ENCODE data around the gene NAA20.
A peak's percentile ranks its signal among the peaks of the same experiment; 100 is the strongest.
"Not testable (repeated sequence)": the region's sequence is repeated elsewhere in the genome, so short reads cannot be mapped to it uniquely, and the experiment has no call there.

NAA20 gene

GRCh38 chr20:19991854-19992253 lies 25.3 kb upstream of the NAA20 start:
- no peak for DNase-seq

- peak; percentile 91 for DNase-seq
These were observed 23.9 kb upstream of the NAA20 start for GRCh38 chr20:19992996-19993908.

GRCh38 chr20:19993958-19994669 lies 23.0 kb upstream of the NAA20 start:
- no peak for DNase-seq

- DNase-seq, result peak; percentile 53
These were observed 21.8 kb upstream of the NAA20 start for GRCh38 chr20:19995220-19995863.

- no peak for DNase-seq
These were observed 20.9 kb upstream of the NAA20 start for GRCh38 chr20:19996222-19996621.

DNA sequence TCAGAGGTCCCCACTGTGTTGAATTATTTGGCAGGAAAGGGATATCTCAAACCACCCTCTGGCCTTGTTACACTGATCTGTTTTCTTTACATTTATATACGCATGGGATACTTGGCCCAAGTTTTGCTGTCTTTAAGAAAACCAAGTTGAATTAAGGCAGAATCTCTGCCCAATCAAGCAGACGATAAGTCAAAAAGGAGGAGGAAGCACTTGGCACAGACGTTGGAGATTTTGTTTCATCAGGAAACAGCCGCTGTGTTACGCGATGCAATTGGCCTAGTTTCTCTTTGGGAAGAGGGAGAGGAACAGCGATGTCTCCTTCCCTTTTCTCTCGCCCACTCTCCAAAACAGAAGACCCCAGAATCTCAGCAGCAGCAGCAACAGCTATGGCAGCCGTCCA lies 20.2 kb upstream of the NAA20 start:
- DNase-seq, result no peak

GRCh38 chr20:19998990-19999705 lies 18.0 kb upstream of the NAA20 start:
- no peak for DNase-seq

GRCh38 chr20:20000211-20000968 lies 16.8 kb upstream of the NAA20 start:
- no peak for DNase-seq

GRCh38 chr20:20002101-20002998 lies 14.8 kb upstream of the NAA20 start:
- no peak for DNase-seq

GRCh38 chr20:20003031-20003954 lies 13.9 kb upstream of the NAA20 start:
- no peak for DNase-seq

GRCh38 chr20:20003955-20004322 lies 13.2 kb upstream of the NAA20 start:
- DNase-seq, result not testable (repeated sequence)

- no peak for DNase-seq
These were observed 11.8 kb upstream of the NAA20 start for GRCh38 chr20:20005342-20005741.

DNA sequence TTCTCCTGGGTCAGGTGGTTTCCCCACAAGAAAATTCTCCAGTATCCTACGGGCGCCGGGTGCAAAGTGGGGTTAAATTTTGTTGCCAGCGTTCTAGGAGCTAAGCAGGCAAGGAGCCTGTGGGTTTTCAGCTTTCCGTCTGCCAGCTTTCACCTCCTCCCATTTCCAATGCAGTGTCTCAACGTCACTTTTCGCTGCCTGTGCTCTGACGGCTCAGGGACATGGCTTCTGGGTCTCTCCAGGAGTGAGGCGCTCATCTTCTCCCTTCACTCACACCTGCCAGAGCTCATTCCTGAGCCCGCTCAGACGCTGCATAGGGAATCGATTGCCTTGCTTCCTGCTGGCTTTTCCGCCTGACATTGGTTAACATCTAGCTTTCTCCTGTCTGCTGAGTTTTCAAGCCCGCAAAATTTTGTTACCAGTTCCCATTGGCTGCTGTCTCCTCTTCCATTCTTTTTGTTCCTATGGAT lies 7.3 kb upstream of the NAA20 start:
- DNase-seq, result no peak

DNA sequence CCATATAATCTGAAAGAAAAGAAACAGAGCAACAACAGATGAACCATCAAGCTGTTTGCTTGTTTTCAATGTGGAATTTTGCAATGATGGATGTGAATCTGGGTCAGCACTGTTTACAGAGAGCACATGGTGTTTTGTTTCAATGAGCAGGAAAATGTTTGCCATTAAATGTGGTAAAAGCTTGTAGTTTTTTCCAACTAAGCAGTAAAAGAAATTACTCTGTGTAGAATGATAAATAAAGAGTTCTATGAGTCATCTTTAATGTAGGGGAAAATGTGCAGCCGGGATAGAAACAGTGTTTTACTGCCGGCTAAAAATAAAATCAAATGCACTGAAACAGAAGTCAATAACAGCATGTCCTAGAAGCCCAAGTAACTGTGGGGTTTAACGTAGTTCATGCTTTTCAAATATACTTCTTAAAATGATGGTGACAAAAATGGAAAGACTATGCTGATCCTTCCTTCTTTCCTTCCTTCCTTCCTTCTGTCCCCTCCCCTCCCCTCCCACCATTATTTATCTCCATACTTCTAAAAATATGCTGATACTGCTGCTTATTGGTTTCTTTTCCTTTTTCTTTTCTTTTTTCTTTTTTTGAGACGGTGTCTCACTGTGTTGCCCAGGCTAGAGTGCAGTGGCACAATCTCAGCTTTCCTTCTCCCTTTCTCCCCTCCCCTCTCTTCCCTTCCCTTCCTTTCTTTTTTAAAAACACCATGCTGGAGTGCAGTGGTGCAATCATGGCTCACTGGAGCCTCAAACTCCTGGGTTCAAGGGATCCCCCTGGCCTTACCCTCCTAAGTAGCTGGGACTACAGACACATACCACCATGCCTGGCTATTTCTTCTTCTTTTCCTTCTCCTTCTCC lies 6.3 kb upstream of the NAA20 start:
- DNase-seq, result peak; percentile 43

- DNase-seq, result no peak
These were observed 4.6 kb upstream of the NAA20 start for GRCh38 chr20:20012541-20012940.

DNA sequence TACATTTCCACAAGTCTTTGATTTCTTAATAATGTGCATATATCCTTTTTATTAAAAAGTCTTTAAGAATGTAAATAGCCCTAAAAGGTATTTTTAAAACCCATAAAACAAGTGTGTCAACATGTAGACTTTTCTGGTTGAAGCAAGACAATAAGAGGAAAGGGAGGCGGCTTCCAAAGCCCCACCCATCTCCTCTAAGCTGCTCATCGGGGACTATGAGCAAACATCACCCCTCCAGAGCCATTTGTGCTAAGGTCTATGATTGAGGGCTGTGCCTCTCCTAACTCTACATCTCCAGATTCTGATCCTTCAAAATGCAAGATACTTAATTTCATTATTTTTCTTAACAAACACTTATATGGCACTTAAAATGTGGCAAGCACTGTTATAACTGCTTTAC lies 2.5 kb upstream of the NAA20 start:
- DNase-seq, result no peak

- DNase-seq, result no peak
These were observed 653 bp downstream of the NAA20 start for GRCh38 chr20:20017844-20018185.

DNA sequence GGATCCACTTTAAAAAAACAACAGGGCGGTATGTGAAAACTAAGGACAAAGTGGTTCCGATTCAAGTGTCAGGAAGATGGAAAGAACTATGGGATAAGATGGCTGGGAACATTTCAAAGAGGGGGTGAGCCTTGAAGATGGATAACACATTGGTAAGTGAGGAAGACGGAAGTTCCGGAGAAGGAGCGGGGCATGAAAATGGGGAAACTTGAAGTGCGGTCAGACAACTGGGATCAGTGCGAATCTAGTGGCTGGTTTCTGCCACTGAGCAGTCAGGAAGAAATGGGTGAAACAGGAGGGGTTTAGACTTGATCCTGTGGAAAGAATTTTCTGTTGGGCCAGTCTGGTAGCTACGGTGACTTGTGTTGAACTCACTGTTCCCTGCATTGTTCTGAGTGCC lies 1.2 kb downstream of the NAA20 start:
- DNase-seq, result no peak

DNA sequence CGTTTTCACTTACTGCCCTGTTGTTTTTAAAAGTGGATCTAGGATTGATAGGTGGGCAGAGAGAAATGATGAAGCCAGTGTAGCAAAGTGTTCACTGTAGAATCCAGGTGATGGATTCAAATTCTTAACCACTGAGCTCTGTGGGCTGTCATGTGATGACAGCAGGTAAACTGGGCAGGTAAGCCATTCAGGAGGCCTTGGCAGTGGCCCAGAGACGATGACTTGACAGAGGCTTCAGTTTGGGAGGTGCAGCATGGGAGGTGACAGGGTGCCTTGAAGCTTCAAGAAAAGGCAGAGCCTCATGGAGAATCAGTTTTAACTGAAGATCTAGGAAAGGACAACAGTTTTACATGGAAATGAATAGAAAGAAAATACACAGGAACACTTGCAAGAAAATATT lies 2.0 kb downstream of the NAA20 start:
- DNase-seq, result no peak
